ENCODE measurements around the gene TAAR1.

DNA sequence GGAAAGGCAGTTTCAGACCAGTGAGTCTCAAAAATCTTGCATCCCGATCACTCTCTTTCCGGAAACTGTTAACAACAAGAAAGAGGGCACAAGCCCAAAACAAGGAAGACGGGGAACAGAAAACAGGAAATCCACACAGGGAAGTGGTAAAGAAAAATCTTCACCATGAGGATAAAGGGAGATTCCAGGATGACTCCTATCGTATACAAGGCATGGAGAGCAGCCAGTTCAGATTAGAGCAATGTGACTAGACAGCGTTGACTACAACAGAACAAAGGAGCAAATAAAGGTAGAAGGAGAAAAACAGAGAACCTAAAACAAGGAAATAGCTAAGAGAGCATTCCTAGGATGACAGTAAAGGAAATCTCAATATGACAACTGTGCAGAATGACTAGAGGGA, 28.3 kb upstream of the TAAR1 start:
- TF ChIP-seq SUZ12 (IDR thresholded peaks at IDR 0.05; ENCODE audit: extremely low read depth, insufficient read depth, insufficient read length): no peak
- no peak for TF ChIP-seq ZNF274 (IDR thresholded peaks at IDR 0.05; ENCODE audit: low read depth, low read length)
